ENCODE data around the gene SYDE2. TPM values are rescaled to one million over a fixed set of nuclear protein-coding genes. Genes with fewer than 3 reads are reported as not detected.

The SYDE2 gene
- total and polyA plus RNA-seq, 9 of the 15 experiments (the other 6 are each of a cell fraction or from before 2014, with no cell fraction given): 0.39 to 8.7 (median 4.5) TPM

- peak; percentile 56; the same call in 1 of the 2 replicates for TF ChIP-seq ZNF592 (IDR thresholded peaks at IDR 0.05)
- no peak for TF ChIP-seq SP2 (IDR thresholded peaks at IDR 0.05; ENCODE audit: extremely low read depth, low read depth, low read length, poor library complexity, severe bottlenecking)
- no peak for TF ChIP-seq NR3C1 (CRISPR knock-in tag; IDR thresholded peaks at IDR 0.05)
- TF ChIP-seq, protein P1, sequence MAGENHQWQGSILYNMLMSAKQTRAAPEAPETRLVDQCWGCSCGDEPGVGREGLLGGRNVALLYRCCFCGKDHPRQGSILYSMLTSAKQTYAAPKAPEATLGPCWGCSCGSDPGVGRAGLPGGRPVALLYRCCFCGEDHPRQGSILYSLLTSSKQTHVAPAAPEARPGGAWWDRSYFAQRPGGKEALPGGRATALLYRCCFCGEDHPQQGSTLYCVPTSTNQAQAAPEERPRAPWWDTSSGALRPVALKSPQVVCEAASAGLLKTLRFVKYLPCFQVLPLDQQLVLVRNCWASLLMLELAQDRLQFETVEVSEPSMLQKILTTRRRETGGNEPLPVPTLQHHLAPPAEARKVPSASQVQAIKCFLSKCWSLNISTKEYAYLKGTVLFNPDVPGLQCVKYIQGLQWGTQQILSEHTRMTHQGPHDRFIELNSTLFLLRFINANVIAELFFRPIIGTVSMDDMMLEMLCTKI (IDR thresholded peaks at IDR 0.05; ENCODE audit: partially characterized antibody): no peak
- TF ChIP-seq TEAD2 (tag; IDR thresholded peaks at IDR 0.05): peak; percentile 80
- TF ChIP-seq MLLT1 (IDR thresholded peaks at IDR 0.05): peak in 1 of 2 experiments; percentile 52; a peak in 1 of 4 replicates
- TF ChIP-seq NFIC (IDR thresholded peaks at IDR 0.05): peak; percentile 57
- TF ChIP-seq, protein P2, sequence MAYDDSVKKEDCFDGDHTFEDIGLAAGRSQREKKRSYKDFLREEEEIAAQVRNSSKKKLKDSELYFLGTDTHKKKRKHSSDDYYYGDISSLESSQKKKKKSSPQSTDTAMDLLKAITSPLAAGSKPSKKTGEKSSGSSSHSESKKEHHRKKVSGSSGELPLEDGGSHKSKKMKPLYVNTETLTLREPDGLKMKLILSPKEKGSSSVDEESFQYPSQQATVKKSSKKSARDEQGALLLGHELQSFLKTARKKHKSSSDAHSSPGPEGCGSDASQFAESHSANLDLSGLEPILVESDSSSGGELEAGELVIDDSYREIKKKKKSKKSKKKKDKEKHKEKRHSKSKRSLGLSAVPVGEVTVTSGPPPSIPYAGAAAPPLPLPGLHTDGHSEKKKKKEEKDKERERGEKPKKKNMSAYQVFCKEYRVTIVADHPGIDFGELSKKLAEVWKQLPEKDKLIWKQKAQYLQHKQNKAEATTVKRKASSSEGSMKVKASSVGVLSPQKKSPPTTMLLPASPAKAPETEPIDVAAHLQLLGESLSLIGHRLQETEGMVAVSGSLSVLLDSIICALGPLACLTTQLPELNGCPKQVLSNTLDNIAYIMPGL (CRISPR knock-in tag; IDR thresholded peaks at IDR 0.05): peak; percentile 70; the same call in 1 of the 2 replicates
- TF ChIP-seq, protein P3, sequence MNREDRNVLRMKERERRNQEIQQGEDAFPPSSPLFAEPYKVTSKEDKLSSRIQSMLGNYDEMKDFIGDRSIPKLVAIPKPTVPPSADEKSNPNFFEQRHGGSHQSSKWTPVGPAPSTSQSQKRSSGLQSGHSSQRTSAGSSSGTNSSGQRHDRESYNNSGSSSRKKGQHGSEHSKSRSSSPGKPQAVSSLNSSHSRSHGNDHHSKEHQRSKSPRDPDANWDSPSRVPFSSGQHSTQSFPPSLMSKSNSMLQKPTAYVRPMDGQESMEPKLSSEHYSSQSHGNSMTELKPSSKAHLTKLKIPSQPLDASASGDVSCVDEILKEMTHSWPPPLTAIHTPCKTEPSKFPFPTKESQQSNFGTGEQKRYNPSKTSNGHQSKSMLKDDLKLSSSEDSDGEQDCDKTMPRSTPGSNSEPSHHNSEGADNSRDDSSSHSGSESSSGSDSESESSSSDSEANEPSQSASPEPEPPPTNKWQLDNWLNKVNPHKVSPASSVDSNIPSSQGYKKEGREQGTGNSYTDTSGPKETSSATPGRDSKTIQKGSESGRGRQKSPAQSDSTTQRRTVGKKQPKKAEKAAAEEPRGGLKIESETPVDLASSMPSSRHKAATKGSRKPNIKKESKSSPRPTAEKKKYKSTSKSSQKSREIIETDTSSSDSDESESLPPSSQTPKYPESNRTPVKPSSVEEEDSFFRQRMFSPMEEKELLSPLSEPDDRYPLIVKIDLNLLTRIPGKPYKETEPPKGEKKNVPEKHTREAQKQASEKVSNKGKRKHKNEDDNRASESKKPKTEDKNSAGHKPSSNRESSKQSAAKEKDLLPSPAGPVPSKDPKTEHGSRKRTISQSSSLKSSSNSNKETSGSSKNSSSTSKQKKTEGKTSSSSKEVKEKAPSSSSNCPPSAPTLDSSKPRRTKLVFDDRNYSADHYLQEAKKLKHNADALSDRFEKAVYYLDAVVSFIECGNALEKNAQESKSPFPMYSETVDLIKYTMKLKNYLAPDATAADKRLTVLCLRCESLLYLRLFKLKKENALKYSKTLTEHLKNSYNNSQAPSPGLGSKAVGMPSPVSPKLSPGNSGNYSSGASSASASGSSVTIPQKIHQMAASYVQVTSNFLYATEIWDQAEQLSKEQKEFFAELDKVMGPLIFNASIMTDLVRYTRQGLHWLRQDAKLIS (CRISPR knock-in tag; IDR thresholded peaks at IDR 0.05): no peak; the same call in 1 of the 2 replicates
- no peak for TF ChIP-seq DPF2 (IDR thresholded peaks at IDR 0.05)
- TF ChIP-seq IFI16 (CRISPR knock-in tag; IDR thresholded peaks at IDR 0.05): no peak
- TF ChIP-seq CTBP1 (IDR thresholded peaks at IDR 0.05; ENCODE audit: borderline replicate concordance): peak; percentile 56
- peak; percentile 45 for TF ChIP-seq TAF1 (IDR thresholded peaks at IDR 0.05; ENCODE audit: control insufficient read depth, extremely low read depth, insufficient read depth, low read length, severe bottlenecking)
Measured at GRCh38 chr1:85201340-85202091, 700 bp upstream of the SYDE2 start (continued).
